ENCODE results near the gene ANXA11. TPM values are rescaled to one million over a fixed set of nuclear protein-coding genes. Genes with fewer than 3 reads are reported as not detected.

Gene ANXA11
- total and polyA plus RNA-seq, 9 of the 15 experiments (the other 6 are each of a cell fraction or from before 2014, with no cell fraction given) = 43.6 to 212 (median 109) TPM

DNA sequence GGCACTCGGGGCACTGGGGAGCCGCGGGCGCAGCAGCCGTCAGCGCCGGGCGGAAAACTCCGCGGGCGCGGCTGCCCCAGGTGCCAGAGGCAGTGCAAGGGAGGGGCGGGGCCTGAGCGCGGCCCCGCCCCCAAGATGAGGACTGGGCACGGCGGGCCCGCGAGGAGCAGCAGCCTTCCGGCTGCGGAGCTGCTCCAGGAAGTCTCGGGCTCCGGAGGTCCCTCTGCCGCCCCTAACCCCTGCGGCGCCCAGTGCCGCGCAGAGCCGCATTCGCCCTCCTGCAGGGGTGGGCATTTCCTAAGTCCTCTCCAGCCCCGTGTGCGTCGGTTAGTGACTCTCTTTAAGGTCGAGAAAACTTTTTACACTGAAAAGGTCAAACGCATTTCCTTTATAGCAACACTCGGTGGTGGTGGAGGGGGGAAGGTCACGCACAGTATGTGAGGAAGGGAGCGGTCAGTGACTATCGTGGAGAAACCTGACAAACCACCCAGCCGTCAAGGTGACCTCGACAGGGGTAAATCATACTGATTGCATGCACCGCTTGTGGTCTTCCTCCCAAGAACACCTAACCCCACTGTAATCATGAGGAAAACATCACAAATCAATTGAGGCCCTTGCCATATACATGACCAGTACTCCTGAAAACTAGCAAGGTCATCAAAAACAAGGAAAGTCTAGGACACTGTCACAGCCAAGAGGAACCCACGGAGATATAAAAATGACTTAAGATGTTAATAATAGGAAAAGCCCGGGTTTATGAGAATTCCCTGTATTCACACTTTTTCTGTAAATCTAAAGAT is at the start of gene ANXA11 (continued):
- TF ChIP-seq NUFIP1 (IDR thresholded peaks at IDR 0.05; ENCODE audit: partially characterized antibody) = no peak
- TF ChIP-seq, protein P1, sequence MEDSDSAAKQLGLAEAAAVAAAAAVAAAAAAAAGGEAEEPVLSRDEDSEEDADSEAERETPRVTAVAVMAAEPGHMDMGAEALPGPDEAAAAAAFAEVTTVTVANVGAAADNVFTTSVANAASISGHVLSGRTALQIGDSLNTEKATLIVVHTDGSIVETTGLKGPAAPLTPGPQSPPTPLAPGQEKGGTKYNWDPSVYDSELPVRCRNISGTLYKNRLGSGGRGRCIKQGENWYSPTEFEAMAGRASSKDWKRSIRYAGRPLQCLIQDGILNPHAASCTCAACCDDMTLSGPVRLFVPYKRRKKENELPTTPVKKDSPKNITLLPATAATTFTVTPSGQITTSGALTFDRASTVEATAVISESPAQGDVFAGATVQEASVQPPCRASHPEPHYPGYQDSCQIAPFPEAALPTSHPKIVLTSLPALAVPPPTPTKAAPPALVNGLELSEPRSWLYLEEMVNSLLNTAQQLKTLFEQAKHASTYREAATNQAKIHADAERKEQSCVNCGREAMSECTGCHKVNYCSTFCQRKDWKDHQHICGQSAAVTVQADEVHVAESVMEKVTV (CRISPR knock-in tag; IDR thresholded peaks at IDR 0.05) = no peak
- TF ChIP-seq, protein P2, sequence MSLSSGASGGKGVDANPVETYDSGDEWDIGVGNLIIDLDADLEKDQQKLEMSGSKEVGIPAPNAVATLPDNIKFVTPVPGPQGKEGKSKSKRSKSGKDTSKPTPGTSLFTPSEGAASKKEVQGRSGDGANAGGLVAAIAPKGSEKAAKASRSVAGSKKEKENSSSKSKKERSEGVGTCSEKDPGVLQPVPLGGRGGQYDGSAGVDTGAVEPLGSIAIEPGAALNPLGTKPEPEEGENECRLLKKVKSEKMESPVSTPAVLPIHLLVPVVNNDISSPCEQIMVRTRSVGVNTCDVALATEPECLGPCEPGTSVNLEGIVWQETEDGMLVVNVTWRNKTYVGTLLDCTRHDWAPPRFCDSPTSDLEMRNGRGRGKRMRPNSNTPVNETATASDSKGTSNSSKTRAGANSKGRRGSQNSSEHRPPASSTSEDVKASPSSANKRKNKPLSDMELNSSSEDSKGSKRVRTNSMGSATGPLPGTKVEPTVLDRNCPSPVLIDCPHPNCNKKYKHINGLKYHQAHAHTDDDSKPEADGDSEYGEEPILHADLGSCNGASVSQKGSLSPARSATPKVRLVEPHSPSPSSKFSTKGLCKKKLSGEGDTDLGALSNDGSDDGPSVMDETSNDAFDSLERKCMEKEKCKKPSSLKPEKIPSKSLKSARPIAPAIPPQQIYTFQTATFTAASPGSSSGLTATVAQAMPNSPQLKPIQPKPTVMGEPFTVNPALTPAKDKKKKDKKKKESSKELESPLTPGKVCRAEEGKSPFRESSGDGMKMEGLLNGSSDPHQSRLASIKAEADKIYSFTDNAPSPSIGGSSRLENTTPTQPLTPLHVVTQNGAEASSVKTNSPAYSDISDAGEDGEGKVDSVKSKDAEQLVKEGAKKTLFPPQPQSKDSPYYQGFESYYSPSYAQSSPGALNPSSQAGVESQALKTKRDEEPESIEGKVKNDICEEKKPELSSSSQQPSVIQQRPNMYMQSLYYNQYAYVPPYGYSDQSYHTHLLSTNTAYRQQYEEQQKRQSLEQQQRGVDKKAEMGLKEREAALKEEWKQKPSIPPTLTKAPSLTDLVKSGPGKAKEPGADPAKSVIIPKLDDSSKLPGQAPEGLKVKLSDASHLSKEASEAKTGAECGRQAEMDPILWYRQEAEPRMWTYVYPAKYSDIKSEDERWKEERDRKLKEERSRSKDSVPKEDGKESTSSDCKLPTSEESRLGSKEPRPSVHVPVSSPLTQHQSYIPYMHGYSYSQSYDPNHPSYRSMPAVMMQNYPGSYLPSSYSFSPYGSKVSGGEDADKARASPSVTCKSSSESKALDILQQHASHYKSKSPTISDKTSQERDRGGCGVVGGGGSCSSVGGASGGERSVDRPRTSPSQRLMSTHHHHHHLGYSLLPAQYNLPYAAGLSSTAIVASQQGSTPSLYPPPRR (CRISPR knock-in tag; IDR thresholded peaks at IDR 0.05; ENCODE audit: borderline replicate concordance) = no peak
- TF ChIP-seq ZNF224 (CRISPR knock-in tag; IDR thresholded peaks at IDR 0.05) = no peak
- TF ChIP-seq FOSL1 (tag; conservative IDR thresholded peaks at IDR 0.05) = no peak; the same call in 1 of the 2 replicates
- no peak for TF ChIP-seq ZNF124 (CRISPR knock-in tag; IDR thresholded peaks at IDR 0.05)
- no peak for TF ChIP-seq EHMT2 (IDR thresholded peaks at IDR 0.05)
- TF ChIP-seq TOE1 (IDR thresholded peaks at IDR 0.05; ENCODE audit: borderline replicate concordance) = peak; percentile 64; the same call in 1 of the 2 replicates
- no peak for TF ChIP-seq TOE1 (CRISPR knock-in tag; IDR thresholded peaks at IDR 0.05; ENCODE audit: borderline replicate concordance, low read depth)
- no peak for TF ChIP-seq ATF1 (CRISPR knock-in tag; IDR thresholded peaks at IDR 0.05)
- TF ChIP-seq ATF1 (tag; IDR thresholded peaks at IDR 0.05) = peak; percentile 52
- TF ChIP-seq, protein P3, sequence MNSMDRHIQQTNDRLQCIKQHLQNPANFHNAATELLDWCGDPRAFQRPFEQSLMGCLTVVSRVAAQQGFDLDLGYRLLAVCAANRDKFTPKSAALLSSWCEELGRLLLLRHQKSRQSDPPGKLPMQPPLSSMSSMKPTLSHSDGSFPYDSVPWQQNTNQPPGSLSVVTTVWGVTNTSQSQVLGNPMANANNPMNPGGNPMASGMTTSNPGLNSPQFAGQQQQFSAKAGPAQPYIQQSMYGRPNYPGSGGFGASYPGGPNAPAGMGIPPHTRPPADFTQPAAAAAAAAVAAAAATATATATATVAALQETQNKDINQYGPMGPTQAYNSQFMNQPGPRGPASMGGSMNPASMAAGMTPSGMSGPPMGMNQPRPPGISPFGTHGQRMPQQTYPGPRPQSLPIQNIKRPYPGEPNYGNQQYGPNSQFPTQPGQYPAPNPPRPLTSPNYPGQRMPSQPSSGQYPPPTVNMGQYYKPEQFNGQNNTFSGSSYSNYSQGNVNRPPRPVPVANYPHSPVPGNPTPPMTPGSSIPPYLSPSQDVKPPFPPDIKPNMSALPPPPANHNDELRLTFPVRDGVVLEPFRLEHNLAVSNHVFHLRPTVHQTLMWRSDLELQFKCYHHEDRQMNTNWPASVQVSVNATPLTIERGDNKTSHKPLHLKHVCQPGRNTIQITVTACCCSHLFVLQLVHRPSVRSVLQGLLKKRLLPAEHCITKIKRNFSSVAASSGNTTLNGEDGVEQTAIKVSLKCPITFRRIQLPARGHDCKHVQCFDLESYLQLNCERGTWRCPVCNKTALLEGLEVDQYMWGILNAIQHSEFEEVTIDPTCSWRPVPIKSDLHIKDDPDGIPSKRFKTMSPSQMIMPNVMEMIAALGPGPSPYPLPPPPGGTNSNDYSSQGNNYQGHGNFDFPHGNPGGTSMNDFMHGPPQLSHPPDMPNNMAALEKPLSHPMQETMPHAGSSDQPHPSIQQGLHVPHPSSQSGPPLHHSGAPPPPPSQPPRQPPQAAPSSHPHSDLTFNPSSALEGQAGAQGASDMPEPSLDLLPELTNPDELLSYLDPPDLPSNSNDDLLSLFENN (IDR thresholded peaks at IDR 0.05; ENCODE audit: low read depth in 2 of 2, low read length in 2 of 2) = no peak
- TF ChIP-seq POLR3G (IDR thresholded peaks at IDR 0.05; ENCODE audit: extremely low read depth, insufficient read length, insufficient replicate concordance) = no peak
- peak; percentile 27; the same call in 1 of the 2 replicates for TF ChIP-seq HOXB6 (CRISPR knock-in tag; IDR thresholded peaks at IDR 0.05; ENCODE audit: borderline replicate concordance)
- no peak for TF ChIP-seq BRCA1 (IDR thresholded peaks at IDR 0.05)
- TF ChIP-seq BRCA1 (CRISPR knock-in tag; IDR thresholded peaks at IDR 0.05) = no peak
- TF ChIP-seq MCM2 (IDR thresholded peaks at IDR 0.05; ENCODE audit: low read depth) = no peak
- peak; percentile 89 for TF ChIP-seq NBN (IDR thresholded peaks at IDR 0.05; ENCODE audit: low read depth)
- no peak for TF ChIP-seq ZNF212 (CRISPR knock-in tag; IDR thresholded peaks at IDR 0.05)

All from K562 (cell line).